ENCODE measurements around the gene CFC1B.
"Not testable (repeated sequence)": the region's sequence is repeated elsewhere in the genome, so short reads cannot be mapped to it uniquely, and the experiment has no call there.

The CFC1B gene

GRCh38 chr2:130576209-130576784 lies 55.3 kb downstream of the CFC1B start:
- not testable (repeated sequence) for H3K4me1 ChIP-seq (ENCODE audit: control insufficient read depth, insufficient read depth, low read length); H3K9ac ChIP-seq (ENCODE audit: low read depth, low read length); H3K9me3 ChIP-seq (ENCODE audit: control insufficient read depth, insufficient read depth, low read length); H3K36me3 ChIP-seq (ENCODE audit: control insufficient read depth, insufficient read depth, low read length); H3K4me3 ChIP-seq (ENCODE audit: low read depth, low read length); H3K27me3 ChIP-seq (ENCODE audit: control insufficient read depth, insufficient read depth, low read length)

- H3K9ac ChIP-seq (ENCODE audit: low read depth, low read length); H3K9me3 ChIP-seq (ENCODE audit: control insufficient read depth, insufficient read depth, low read length); H3K4me1 ChIP-seq (ENCODE audit: control insufficient read depth, insufficient read depth, low read length); H3K36me3 ChIP-seq (ENCODE audit: control insufficient read depth, insufficient read depth, low read length); H3K27me3 ChIP-seq (ENCODE audit: control insufficient read depth, insufficient read depth, low read length); H3K4me3 ChIP-seq (ENCODE audit: low read depth, low read length): not testable (repeated sequence)
Observed at GRCh38 chr2:130577559-130577958, 56.5 kb downstream of the CFC1B start.

Data from iPS-15b (cell line).